Embryonic facial prominence (tissue), 1 donor: ENCODE data around the gene TACSTD2.
"Not testable (repeated sequence)": the region's sequence is repeated elsewhere in the genome, so short reads cannot be mapped to it uniquely, and the experiment has no call there.

Experiments
- DNase-seq: peaks from one replicate; pipeline ENCODE4 v3.0.0-alpha.2; 2016; ENCODE audit errors: extremely low spot score

The TACSTD2 gene

GRCh38 chr1:58576727-58577653 is at the start of gene TACSTD2:
Gene TACSTD2 (minus strand): TSS chr1:58577252. CDS start chr1:58577156, 96 bp downstream.
- DNase-seq: no peak

GRCh38 chr1:58626293-58626692 is 49.2 kb upstream of the TACSTD2 start:
- no peak for DNase-seq

- DNase-seq: not testable (repeated sequence)
Observed at GRCh38 chr1:58623259-58623658, 46.2 kb upstream of the TACSTD2 start.

- DNase-seq: no peak
Observed at GRCh38 chr1:58622571-58622970, 45.5 kb upstream of the TACSTD2 start.

GRCh38 chr1:58621391-58621790 is 44.3 kb upstream of the TACSTD2 start:
- no peak for DNase-seq

GRCh38 chr1:58620926-58621325 is 43.9 kb upstream of the TACSTD2 start:
- no peak for DNase-seq

GRCh38 chr1:58620259-58620658 is 43.2 kb upstream of the TACSTD2 start:
- no peak for DNase-seq

GRCh38 chr1:58619286-58620054 is 42.4 kb upstream of the TACSTD2 start:
- DNase-seq: peak; percentile 24

GRCh38 chr1:58618303-58618702 is 41.3 kb upstream of the TACSTD2 start:
- DNase-seq: no peak

- DNase-seq: no peak
Observed at GRCh38 chr1:58611861-58612385, 34.9 kb upstream of the TACSTD2 start.

GRCh38 chr1:58608945-58609344 is 31.9 kb upstream of the TACSTD2 start:
- no peak for DNase-seq

GRCh38 chr1:58608297-58608696 is 31.2 kb upstream of the TACSTD2 start:
- no peak for DNase-seq

- no peak for DNase-seq
Observed at GRCh38 chr1:58607391-58607790, 30.3 kb upstream of the TACSTD2 start.

GRCh38 chr1:58601921-58602320 is 24.9 kb upstream of the TACSTD2 start:
- DNase-seq: not testable (repeated sequence)

GRCh38 chr1:58597996-58598395 is 20.9 kb upstream of the TACSTD2 start:
- no peak for DNase-seq

- DNase-seq: no peak
Observed at GRCh38 chr1:58597076-58597475, 20.0 kb upstream of the TACSTD2 start.

GRCh38 chr1:58596631-58597052 is 19.6 kb upstream of the TACSTD2 start:
- no peak for DNase-seq

GRCh38 chr1:58594546-58594945 is 17.5 kb upstream of the TACSTD2 start:
- no peak for DNase-seq

GRCh38 chr1:58592522-58593134 is 15.6 kb upstream of the TACSTD2 start:
- DNase-seq: no peak

GRCh38 chr1:58591806-58592205 is 14.8 kb upstream of the TACSTD2 start:
- no peak for DNase-seq

- no peak for DNase-seq
Observed at GRCh38 chr1:58590019-58590418, 13.0 kb upstream of the TACSTD2 start.

GRCh38 chr1:58588396-58588795 is 11.3 kb upstream of the TACSTD2 start:
- DNase-seq: no peak
